ENCODE results near the gene INF2.
"Not testable (repeated sequence)": the region's sequence is repeated elsewhere in the genome, so short reads cannot be mapped to it uniquely, and the experiment has no call there.

Gene INF2

GRCh38 chr14:104724407-104724980, 35.1 kb downstream of the INF2 start:
- no peak for DNase-seq

- DNase-seq, result no peak
Measured at GRCh38 chr14:104724981-104725771, 35.8 kb downstream of the INF2 start.

- DNase-seq, result no peak
Measured at GRCh38 chr14:104725772-104726548, 36.5 kb downstream of the INF2 start.

- DNase-seq, result no peak
Measured at GRCh38 chr14:104726600-104727451, 37.4 kb downstream of the INF2 start.

GRCh38 chr14:104728631-104729030, 39.2 kb downstream of the INF2 start:
- DNase-seq, result no peak

GRCh38 chr14:104729176-104729834, 39.9 kb downstream of the INF2 start:
- DNase-seq, result not testable (repeated sequence)

- DNase-seq, result no peak
Measured at GRCh38 chr14:104729835-104730181, 40.4 kb downstream of the INF2 start.

- DNase-seq, result no peak
Measured at GRCh38 chr14:104730487-104730886, 41.1 kb downstream of the INF2 start.

- DNase-seq, result no peak
Measured at GRCh38 chr14:104731320-104732294, 42.2 kb downstream of the INF2 start.

GRCh38 chr14:104732355-104732804, 43.0 kb downstream of the INF2 start:
- DNase-seq, result peak; percentile 2

- DNase-seq, result no peak
Measured at GRCh38 chr14:104732931-104733681, 43.7 kb downstream of the INF2 start.

GRCh38 chr14:104734051-104734587, 44.7 kb downstream of the INF2 start:
- DNase-seq, result no peak

GRCh38 chr14:104734601-104734990, 45.2 kb downstream of the INF2 start:
- no peak for DNase-seq

GRCh38 chr14:104734991-104735779, 45.8 kb downstream of the INF2 start:
- no peak for DNase-seq

GRCh38 chr14:104735830-104736642, 46.6 kb downstream of the INF2 start:
- peak; percentile 5 for DNase-seq

- DNase-seq, result no peak
Measured at GRCh38 chr14:104738375-104739019, 49.1 kb downstream of the INF2 start.

GRCh38 chr14:104739026-104739425, 49.6 kb downstream of the INF2 start:
- no peak for DNase-seq
